ENCODE measurements around the gene IPO9. TPM values are rescaled to one million over a fixed set of nuclear protein-coding genes. Genes with fewer than 3 reads are reported as not detected.

Gene IPO9
- total RNA-seq, 4 donors from 2014 or later: 12.9 to 25.6 (median 19.8) TPM

GRCh38 chr1:201888282-201889089, 59.5 kb downstream of the IPO9 start, which contains the start of gene SHISA4:
TSS of gene SHISA4 (plus strand) at chr1:201888898. CDS start at chr1:201888995, 97 bp downstream.
- peak; percentile 80 to 84 for DNase-seq (ENCODE audit: low spot score in 2 of 2)
- no peaks in the 10 kb centered on the region for H3K27me3 ChIP-seq
- H3K9me3 ChIP-seq: no peaks in the 10 kb centered on the region
- peak within 1 kb of the TSS; percentile 90 for H3K4me3 ChIP-seq
- 0% methylated on average over 2 of the region's 49 CpGs for WGBS
- peaks cover 49% of the 10 kb centered on the region for H3K4me1 ChIP-seq
- TF ChIP-seq POLR2AphosphoS5 (IDR thresholded peaks at IDR 0.05) (peak in 1 of 3 donors; percentile 23), EP300 (IDR thresholded peaks at IDR 0.05) (no peak)
- peak within 1 kb of the TSS; percentile 41 for H3K27ac ChIP-seq
- peaks cover 2% of the 10 kb centered on the region for H3K36me3 ChIP-seq

DNA sequence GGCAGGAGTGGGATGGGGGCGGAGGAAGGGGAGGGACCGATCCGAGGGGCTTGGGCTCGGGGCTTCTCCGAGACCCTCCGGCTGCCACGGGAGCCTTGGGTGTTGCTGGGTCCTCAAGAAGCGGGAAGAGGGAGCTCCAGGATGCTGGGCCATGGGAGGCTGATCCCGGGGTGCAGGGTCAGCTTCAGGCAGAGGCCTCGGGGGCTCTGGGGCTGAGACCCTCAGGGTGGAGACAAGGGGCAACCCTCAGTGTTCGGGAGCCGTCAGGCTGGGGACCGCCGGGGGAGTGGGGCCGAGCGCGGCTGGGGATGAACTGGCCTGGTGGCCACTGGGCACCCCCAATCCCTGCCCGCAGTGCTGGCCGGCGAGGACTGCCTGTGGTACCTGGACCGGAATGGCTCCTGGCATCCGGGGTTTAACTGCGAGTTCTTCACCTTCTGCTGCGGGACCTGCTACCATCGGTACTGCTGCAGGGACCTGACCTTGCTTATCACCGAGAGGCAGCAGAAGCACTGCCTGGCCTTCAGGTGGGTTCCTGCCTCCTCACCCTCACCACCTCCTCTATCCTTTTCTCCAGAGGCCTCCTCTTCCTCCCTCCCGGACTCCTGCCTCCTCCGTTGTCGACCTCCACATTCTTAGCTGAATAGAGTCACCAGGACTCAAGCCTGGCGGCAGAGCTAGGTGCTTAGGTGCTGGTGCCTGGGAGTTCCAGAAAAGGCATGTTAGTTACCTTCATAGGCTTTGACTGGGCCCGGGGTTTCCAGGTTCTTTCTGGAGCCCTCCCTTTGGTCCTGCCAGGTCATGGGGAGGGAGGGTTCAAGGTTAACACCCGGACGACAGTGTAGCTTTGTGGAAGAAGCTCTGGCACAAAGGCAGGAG, 60.4 kb downstream of the IPO9 start:
- Histone ChIP-seq H3K4me1 (peaks cover 41% of the 10 kb centered on the region), H3K4me3 (peak overlapping the region; percentile 90), H3K9me3 (no peaks in the 10 kb centered on the region), H3K27me3 (no peaks in the 10 kb centered on the region), H3K36me3 (peaks cover 2% of the 10 kb centered on the region), H3K27ac (peak overlapping the region; percentile 41)
- DNase-seq (ENCODE audit: low spot score in 2 of 2): peak in 1 of 2 donors; percentile 72
- whole genome bisulfite sequencing: 31% methylated on average over 15 of the region's 33 CpGs
- TF ChIP-seq POLR2AphosphoS5 (IDR thresholded peaks at IDR 0.05): no peak
- TF ChIP-seq POLR2A (IDR thresholded peaks at IDR 0.05): no peak
- TF ChIP-seq CTCF (IDR thresholded peaks at IDR 0.05): no peak
- no peak for TF ChIP-seq EP300 (IDR thresholded peaks at IDR 0.05)

DNA sequence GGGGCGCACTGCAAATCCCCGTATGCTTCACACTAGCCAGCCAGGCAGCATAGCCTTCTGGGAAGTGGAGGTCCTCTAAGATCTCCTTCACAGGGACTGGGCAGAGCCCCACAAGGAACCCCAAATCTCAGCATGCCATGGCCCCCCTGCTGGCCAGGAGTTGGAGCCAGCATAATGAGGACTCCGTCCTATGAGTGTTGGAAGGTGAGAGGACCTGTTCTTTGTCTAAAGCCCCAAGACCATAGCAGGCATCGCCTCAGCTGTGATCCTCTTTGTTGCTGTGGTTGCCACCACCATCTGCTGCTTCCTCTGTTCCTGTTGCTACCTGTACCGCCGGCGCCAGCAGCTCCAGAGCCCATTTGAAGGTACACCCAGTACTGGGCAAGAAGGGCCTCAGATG, 61.3 kb downstream of the IPO9 start:
- peaks cover 32% of the 10 kb centered on the region for H3K4me1 ChIP-seq
- H3K27me3 ChIP-seq: no peaks in the 10 kb centered on the region
- no peak for TF ChIP-seq EP300 (IDR thresholded peaks at IDR 0.05)
- TF ChIP-seq POLR2A (IDR thresholded peaks at IDR 0.05): no peak
- TF ChIP-seq CTCF (IDR thresholded peaks at IDR 0.05): no peak
- TF ChIP-seq POLR2AphosphoS5 (IDR thresholded peaks at IDR 0.05): no peak
- no peak for DNase-seq (ENCODE audit: low spot score in 2 of 2)
- H3K9me3 ChIP-seq: no peaks in the 10 kb centered on the region
- 93% methylated on average over 6 of the region's 7 CpGs for WGBS
- H3K4me3 ChIP-seq: no peak overlapping the region
- peaks cover 2% of the 10 kb centered on the region for H3K36me3 ChIP-seq
- no peak overlapping the region for H3K27ac ChIP-seq

DNA sequence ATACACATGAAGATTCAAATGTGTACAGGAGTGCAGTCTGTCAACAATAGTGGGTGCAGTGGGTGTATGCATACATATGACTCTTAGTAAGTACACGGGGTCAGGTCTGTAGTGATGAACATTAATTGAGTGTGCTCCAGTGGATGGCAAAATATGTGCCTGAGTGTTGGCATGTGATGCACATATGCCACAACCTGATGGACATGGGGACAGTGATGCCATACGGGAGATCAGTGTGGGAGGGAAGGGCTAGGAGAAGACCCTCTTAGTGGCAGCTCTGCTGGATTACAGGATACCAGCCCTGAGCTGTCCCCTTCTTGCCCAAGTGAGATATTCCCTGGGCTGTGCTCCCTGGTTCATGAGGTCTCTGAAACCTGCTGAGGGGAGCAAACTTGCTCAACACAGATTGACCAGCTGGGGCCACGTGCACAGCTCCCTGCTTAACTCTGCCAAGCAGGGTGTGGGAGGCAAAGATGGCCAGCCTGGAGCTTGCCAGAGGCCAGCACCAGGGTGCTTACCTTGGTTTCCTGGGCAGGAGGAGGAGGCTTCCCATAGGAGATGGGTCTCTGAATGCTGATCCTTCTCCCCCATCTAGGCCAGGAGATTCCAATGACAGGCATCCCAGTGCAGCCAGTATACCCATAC, 62.0 kb downstream of the IPO9 start:
- peaks cover 27% of the 10 kb centered on the region for H3K4me1 ChIP-seq
- TF ChIP-seq CTCF (IDR thresholded peaks at IDR 0.05): no peak
- TF ChIP-seq POLR2A (IDR thresholded peaks at IDR 0.05): no peak
- no peak for TF ChIP-seq EP300 (IDR thresholded peaks at IDR 0.05)
- no peak for TF ChIP-seq POLR2AphosphoS5 (IDR thresholded peaks at IDR 0.05)
- no peak for DNase-seq (ENCODE audit: low spot score in 2 of 2)
- H3K27ac ChIP-seq: no peak overlapping the region
- 85% methylated on average over 3 of the region's 3 CpGs for WGBS
- no peaks in the 10 kb centered on the region for H3K9me3 ChIP-seq
- peaks cover 2% of the 10 kb centered on the region for H3K36me3 ChIP-seq
- no peak overlapping the region for H3K4me3 ChIP-seq
- no peaks in the 10 kb centered on the region for H3K27me3 ChIP-seq

DNA sequence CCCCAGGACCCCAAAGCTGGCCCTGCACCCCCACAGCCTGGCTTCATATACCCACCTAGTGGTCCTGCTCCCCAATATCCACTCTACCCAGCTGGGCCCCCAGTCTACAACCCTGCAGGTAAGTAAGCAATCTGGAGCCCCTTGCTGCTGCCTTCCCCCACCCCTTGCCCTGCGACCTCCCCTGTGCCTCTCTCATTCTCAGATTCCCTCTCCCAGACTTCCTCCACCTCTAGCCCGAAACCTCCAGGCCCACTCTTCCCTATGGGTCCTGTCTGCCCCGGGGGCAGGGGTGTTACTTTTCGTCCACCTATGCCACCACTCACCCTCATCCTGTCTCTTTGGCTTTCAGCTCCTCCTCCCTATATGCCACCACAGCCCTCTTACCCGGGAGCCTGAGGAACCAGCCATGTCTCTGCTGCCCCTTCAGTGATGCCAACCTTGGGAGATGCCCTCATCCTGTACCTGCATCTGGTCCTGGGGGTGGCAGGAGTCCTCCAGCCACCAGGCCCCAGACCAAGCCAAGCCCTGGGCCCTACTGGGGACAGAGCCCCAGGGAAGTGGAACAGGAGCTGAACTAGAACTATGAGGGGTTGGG, 62.6 kb downstream of the IPO9 start:
- no peak for TF ChIP-seq CTCF (IDR thresholded peaks at IDR 0.05)
- no peak for TF ChIP-seq POLR2AphosphoS5 (IDR thresholded peaks at IDR 0.05)

More for the DNA sequence above, 62.6 kb downstream of the IPO9 start:
- H3K9me3 ChIP-seq: no peaks in the 10 kb centered on the region
- H3K27ac ChIP-seq: no peak overlapping the region
- H3K4me1 ChIP-seq: peaks cover 26% of the 10 kb centered on the region
- H3K27me3 ChIP-seq: no peaks in the 10 kb centered on the region
- no peak for DNase-seq (ENCODE audit: low spot score in 2 of 2)
- 90% methylated on average over 5 of the region's 5 CpGs for WGBS
- H3K4me3 ChIP-seq: no peak overlapping the region
- peaks cover 2% of the 10 kb centered on the region for H3K36me3 ChIP-seq
